Right renal pelvis (tissue), 4 donors: Measurements from ENCODE around the gene RPS15. TPM values are rescaled to one million over a fixed set of nuclear protein-coding genes. Genes with fewer than 3 reads are reported as not detected.

Experiments
- DNase-seq, 4 donors: peaks; one replicate each; pipeline ENCODE4 v3.0.0-alpha.2; 2013; ENCODE audit warnings: low read depth in 4 of 4, low spot score in 3 of 4, missing footprints in 1 of 4
- polyA plus RNA-seq, 4 donors: library from polyadenylated mRNA; unstranded; fragments of 120-200 nt; gene quantifications; one replicate each; pipeline ENCODE4 v1.2.1, GENCODE V29; 2013; ENCODE audit not compliant: insufficient read length in 4 of 4

The RPS15 gene
- polyA plus RNA-seq, 4 donors: 509 to 913 (median 548) TPM

DNA sequence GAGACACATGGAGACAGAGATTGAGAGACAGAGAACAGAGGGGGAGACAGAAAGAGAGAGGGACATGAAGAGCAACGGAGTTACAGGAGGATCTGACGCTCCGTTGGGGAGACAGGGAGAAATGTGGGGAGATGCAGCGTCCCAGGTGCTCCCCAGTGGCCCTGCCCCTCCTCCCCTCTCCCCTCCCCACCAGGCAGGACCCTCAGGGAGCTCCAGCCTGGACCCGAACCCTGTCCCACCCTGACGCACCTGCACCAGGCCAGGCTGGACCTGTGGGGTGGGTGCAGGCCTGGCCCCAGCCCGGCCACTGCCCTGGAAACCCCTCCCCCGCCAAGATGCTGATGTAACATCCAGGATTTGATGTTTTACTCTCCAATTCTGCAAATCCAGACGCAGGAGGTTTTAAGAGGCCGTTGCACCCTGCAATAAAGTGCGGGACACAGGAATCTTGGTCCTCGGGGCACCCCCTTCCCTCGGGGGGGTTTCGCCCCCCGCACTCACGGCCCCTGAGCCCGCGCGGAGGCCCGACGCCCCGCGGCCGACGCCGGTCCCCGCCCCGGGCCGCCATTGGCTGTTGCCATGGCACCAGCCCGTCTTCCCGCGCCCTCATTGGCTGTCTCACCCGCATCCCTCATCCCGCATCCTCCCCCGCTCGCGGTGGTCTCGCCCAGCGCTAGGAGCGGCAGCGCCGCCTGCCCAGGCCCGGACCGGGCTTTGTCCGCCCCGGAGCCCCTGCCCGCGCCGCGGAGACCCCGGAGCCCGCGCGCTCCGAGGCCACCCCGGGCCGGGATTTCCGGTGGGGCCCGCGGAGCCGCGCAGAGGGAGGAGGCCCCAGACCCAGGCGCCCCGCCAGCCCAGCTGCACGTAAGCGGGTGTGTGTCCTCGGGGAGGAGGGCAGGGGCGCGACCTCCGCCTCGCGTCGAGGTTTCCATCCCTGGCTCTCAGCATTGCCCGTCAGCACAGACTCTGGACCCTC, 11.6 kb downstream of the RPS15 start, which contains the start of gene APC2:
TSS of gene APC2 (plus strand) at position 655 of the 976 bp plus-strand sequence. CDS start 2,881 bp downstream, outside the sequence.
- no peak for DNase-seq

DNA sequence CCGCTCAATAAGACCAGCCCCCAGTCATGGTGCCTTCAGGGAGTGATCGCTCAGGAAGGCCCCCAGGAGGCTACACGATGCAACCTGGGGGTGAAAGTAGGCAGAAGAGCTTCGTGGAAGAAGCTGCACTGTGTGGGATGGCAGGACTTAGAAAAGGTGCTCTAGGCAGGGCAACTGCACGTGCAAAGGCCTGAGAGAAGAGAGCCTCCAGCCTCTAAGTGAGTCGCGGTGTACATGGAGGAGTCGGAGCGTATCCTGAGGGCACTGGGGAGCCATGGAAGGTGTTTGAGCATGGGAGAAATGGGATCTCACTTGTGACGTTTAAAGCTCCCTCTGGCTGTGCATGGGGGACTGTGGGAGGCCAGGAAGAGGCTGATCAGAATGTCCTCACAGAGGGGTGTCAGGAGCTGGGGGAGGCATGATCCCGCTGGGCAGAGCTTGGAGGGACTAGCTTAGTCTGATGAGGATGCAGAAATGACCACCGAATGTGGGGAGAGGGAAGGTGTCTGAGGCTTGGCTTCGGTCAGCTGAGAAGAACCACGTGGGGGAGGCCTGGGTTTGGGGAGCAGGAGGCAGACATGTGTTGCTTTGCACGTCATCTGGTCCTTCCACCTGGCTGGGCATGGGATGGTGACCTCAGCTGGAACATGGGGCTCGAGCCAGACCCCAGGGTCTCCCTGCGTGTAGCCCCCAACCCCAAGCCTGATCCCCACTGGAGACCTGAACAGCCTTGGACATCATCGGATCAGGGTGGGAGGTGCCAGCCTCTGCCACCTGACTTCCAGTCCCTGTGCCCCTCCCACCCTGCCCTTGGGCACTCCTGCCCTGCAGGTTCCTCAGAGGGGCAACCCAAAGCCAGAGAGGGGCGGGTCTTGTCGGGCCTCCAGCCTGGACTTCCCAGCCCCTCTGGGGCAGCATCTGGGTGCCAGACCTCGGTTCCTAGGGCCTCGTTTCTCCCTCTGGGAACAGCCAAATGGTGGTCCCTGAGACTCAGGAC, 12.8 kb downstream of the RPS15 start:
- DNase-seq: no peak

DNA sequence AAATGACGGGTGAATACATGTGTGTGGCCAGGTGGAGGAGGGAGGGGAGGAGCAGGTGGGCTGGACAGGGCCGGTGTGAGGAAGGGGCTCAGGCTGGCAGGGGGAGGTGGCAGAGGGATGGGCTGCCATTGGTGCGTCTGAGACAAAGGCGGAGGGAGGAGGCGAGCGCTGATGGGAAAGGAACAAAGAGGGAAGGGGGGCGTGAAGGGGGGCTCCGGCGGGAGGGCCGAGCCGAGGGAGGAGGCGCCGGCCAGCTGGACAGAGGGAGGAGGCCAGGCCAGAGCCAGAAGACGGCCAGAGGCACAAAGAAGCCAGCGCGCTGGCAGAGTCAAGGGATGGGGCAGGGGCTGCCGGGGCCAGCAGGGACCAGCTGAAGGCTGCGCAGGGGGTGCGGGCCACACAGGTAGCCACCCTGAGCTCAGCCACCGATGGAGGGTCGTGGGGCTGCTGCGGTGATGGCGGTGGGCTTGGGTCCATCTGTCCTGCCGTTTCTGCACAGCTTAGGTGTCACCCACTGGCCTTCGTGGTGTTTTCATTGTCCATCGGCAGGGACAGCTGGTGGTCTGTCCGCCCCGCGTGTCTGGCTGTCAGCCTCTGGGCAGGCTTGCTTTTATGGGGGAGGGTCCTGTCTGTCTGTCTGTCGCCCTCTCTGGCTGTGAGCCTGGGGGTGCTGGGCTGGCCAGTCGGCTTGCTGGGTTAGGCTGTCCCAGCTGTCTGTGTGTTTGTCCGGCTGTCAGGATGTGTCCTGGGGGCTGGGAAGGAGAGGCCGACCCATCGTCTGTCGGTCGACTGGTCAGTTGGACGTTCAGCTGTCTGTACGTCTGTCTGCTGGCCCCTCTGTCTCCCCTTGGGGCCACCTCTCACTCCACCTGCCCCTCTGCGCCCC, 14.0 kb downstream of the RPS15 start:
- no peak for DNase-seq

DNA sequence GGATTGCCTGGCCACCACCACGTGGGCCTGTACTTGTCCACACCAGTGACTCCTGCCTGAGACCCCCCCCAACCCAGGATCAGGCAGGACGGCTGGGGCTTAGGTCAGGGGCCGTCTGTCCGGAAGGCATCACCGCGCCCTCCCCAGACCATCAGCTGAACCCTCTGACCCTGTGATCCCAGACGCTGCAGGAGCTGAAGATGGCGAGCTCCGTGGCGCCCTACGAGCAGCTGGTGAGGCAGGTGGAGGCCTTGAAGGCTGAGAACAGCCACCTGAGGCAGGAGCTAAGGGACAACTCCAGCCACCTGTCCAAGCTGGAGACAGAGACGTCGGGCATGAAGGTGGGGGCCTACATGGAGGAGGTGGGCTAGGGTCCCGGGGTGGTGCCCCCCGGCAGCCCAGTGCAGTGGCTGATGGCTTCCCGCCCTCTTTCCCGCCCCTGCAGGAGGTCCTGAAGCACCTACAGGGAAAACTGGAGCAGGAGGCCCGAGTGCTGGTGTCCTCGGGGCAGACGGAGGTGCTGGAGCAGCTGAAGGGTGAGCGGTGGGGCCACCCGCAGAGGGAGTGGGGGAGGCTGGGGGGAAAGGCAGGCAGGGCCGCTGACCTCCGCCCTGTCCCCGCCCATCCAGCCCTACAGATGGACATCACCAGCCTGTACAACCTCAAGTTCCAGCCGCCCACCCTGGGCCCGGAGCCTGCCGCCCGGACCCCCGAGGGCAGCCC, 14.8 kb downstream of the RPS15 start:
- DNase-seq: no peak

DNA sequence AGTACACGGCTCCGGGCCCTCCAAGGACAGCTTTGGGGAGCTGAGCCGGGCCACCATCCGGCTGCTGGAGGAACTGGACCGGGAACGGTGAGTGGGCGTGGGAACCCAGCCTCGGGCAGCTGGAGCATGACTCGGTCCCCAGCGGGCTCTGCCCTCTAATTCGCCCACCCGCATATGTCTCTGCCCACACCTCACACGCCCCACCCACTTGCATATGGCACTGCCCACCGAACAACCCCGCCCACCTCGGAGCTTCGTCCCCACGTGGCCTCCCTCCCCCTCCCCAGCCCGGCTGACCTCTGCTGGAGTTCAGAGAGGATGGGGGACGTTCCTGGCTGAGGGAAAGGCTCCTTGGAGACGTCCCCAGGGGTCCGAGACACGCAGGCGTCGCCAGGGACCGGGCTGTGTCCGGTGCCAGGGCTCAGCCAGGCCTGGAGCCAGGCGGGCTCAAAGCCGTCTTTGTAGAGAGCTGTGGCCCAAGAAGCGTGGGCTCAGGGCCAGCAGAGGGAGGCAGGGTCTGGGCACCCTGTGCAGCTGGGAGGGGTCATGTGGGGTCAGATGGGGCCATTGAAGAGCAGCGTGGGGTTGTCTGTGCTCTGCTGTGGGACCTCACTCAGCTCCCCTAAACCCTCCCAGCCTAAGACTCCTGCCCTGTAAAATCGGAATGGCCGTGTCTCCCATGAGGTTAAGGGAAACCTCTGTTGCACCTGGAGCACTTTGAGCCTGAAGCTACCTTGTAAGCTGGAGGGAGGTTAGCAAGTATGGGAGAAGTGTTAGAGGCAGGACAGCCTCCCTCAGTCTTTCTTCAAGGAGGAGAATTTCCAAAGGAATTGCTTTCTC, 15.5 kb downstream of the RPS15 start:
- DNase-seq: no peak

DNA sequence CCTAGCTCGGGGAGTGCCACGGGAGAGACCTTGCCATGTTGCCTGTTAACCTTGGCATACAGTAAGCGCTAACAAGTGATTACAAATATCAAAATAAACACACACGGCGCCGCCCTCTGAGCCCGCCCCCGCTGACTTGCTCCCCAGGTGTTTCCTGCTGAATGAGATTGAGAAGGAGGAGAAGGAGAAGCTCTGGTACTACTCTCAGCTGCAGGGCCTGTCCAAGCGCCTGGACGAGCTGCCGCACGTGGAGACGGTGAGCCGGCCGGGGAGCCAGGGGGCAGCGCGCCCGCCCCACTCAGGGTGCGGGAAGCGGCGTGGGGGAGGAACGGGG, 16.8 kb downstream of the RPS15 start:
- no peak for DNase-seq

DNA sequence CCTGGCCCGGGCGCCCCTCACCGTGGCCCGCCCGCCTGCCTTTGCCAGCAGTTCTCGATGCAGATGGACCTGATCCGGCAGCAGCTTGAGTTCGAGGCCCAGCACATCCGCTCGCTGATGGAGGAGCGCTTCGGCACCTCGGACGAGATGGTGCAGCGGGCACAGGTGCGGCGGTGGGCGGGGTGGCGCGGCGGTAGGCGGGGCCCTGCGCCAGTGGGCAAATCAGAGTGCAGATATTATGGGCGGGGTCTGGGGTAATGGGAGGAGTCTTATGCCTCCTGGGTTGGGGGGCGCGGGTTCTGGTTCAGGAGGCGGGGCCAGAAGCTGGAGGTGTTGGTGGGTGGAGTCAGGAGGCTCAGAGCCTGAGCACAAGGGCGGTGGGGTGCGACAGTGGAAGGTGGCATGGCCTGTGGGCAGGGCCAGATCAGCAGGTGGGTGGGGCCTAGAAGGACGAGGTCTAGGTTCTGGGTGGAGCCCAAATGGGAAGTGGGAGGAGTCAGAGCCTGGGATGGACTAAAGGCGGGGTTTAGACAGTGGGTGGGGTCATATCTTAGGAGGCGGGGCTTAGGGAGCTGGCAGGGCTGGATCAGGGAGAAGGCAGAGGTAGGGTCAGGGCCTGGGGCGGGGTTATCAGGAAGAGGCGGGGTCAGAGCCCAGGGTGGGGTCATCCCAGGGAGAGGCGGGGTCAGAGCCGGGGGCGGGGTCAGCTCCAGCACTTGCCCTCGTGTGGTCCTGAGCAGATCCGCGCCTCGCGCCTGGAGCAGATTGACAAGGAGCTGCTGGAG, 17.3 kb downstream of the RPS15 start:
- no peak for DNase-seq

DNA sequence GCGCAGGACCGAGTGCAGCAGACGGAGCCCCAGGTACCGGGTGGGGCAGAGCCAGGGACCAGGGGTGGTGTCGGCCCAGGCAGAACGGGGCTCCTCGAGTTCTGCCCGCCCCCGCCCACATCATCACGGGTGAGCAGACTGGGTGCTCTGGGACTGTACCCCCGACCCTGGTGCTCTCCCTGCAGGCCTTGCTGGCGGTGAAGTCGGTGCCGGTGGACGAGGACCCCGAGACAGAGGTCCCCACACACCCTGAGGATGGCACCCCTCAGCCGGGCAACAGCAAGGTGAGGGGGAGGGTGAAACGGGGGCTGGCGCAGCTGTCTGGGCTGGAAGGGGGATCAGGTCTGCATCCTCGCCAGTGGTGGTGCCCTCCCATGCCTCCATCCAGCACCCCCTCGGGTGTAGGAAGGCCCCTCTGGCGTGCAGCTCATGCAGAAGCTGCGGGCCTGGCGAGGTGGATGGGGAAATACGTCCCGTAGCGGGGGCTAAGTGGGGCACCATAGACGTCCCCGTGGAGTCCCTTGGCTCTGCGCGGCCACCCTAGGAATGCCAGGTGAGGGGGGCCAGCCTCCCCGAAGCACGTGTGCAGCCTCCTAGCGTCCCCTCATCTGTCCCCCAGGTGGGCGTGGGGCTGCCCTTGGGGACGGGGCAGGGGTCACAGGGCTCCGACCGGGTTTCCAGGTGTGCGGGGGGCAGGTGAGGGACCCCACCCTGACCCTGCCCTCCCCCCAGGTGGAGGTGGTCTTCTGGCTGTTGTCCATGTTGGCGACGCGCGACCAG, 18.1 kb downstream of the RPS15 start:
- no peak for DNase-seq

DNA sequence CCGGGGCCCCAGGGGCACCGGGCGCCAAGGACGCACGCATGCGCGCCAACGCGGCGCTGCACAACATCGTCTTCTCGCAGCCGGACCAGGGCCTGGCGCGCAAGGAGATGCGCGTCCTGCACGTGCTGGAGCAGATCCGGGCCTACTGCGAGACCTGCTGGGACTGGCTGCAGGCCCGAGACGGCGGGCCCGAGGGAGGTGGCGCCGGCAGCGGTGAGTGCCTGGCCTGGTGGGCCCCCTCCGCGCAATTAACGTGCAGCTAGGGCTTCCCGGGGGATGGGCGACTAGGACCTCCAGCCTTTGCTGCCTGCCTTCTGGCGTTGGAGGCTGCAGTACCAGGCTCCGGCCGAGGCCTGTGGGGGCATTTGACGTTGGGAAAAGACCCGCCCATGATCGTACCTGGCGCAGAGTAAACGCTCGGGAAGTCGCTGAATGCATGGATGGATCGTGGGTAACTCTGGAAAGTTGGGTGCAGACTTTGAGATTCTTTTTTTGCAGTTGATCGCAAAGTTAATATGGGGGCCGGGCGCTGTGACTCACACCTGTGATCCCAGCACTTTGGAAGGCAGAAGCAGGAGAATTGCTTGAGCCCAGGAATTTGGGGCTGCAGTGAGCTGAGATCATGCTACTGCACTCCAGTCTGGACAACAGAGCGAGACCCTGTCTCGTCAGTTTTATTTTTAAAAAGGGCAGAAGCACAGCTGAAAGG, 19.0 kb downstream of the RPS15 start:
- DNase-seq: no peak

DNA sequence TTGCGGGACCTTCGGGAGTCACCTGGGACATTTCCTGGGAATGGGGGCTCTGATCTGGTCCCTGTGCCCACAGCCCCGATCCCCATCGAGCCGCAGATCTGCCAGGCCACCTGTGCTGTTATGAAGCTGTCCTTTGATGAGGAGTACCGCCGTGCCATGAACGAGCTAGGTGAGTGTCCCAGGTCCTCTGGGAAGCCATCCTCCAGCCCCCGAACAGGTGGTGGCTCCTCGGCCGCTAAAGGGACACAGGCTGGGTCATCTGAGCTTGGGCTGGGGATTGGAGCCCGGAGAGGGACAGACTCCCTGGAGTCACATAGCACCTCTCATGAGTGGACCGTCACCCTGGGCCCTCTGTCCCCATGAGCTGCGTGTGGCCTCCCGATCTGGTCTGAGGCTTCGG, 19.7 kb downstream of the RPS15 start:
- DNase-seq: no peak

DNA sequence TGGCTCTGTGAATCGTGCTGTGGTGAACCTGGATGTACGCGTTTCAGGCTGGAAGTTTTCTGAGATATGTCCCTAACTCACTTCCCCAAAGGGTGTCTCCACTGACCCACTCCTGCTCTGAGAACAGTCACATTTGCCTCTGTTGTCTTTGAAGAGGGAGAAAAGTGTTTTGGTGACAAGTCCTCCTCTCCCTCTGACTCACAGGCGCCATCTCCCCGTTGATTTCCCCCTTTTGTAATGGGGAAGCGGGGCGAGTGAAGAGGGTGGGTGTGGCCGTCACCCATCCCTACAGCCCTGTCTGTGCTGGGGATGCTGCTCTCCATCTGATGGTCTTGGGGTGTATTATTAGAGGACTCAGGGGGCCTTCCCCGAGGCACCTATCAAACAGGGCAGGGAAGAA, 21.3 kb downstream of the RPS15 start:
- no peak for DNase-seq

DNA sequence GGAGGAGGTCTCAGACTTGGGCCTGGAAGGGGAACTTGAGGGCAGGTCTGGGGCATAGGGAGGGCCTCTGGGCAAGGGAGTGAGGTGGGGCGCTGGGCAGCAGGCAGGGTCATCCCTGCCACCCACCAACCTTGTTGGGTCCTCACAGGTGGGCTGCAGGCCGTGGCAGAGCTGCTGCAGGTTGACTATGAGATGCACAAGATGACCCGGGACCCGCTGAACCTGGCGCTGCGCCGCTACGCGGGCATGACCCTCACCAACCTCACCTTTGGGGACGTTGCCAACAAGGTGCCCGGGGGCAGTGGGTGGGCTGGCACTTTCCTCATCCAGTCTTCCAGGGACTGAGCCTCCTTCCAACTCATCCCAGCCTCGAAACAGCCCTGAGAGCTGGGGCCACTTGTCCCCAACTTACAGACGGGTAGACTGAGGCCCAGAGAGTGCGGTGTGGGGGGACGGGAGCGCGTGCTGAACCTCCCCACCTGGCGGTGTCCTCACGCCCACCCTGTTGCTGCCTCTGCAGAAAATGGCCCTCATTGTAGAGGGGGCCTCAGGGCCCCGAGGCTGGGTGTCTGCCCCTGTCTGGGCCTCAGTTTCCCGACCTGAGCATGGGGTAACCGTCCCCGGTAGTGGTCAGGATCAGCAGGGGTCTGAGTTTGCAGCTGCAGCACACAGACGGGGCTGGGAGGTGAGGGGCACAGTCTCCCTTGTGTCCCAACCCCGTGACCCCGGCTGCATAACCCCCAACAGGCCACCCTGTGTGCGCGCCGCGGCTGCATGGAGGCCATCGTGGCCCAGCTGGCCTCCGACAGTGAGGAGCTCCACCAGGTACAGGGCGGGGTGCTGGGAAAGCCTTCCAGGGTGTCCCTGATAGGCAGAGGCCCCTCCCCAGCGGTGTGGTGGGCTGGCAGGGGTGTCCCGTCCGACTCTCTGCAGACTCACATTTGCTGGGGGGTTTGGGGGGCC, 22.1 kb downstream of the RPS15 start:
- DNase-seq: no peak

DNA sequence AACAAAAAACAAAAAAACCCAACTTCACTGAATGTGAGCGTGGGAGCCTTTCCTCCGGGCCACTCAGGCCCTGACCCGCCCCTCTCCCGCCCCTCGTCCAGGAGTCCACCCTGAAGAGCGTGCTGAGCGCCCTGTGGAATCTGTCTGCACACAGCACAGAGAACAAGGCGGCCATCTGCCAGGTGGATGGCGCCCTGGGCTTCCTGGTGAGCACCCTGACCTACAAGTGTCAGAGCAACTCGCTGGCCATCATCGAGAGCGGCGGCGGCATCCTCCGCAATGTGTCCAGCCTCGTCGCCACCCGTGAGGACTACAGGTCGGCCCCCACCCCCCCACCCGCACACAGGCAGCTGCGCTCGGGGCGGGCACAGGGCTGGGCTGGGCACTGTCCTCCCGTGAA, 23.7 kb downstream of the RPS15 start:
- no peak for DNase-seq

DNA sequence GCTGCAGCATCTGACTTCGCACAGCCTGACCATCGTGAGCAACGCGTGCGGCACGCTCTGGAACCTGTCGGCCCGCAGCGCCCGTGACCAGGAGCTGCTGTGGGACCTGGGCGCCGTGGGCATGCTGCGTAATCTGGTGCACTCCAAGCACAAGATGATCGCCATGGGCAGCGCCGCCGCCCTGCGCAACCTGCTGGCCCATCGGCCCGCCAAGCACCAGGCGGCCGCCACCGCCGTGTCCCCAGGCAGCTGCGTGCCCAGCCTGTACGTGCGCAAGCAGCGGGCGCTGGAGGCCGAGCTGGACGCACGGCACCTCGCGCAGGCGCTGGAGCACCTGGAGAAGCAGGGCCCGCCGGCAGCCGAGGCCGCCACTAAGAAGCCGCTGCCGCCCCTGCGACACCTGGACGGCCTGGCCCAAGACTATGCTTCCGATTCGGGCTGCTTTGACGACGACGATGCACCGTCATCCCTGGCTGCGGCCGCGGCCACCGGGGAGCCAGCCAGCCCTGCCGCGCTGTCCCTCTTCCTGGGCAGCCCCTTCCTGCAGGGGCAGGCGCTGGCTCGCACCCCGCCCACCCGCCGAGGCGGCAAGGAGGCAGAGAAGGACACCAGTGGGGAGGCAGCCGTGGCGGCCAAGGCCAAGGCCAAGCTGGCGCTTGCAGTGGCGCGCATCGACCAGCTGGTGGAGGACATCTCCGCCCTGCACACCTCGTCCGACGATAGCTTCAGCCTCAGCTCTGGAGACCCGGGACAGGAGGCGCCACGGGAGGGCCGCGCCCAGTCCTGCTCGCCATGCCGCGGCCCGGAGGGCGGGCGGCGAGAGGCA, 27.2 kb downstream of the RPS15 start:
- DNase-seq: no peak
